Neuronal stem cell (in vitro differentiated cells): ENCODE results near the gene TIPIN.
"Not testable (repeated sequence)": the region's sequence is repeated elsewhere in the genome, so short reads cannot be mapped to it uniquely, and the experiment has no call there.

Source experiments
- DNase-seq: peaks from one replicate; pipeline ENCODE4 v3.0.0-alpha.2; 2013; ENCODE audit warnings: low spot score
- H2AFZ ChIP-seq: one replicate; pipeline ENCODE4 v1.6.1; 2013; ENCODE audit warnings: mild to moderate bottlenecking, low read length, inconsistent platforms
- H2AK5ac ChIP-seq: 2 replicates; pipeline ENCODE4 v1.6.1; 2013; ENCODE audit warnings: low read depth, mild to moderate bottlenecking, inconsistent platforms, low read length, moderate library complexity, mixed read lengths
- H2BK120ac ChIP-seq: 2 replicates; pipeline ENCODE4 v1.6.1; 2013; ENCODE audit warnings: low read depth, mild to moderate bottlenecking, inconsistent platforms, low read length, moderate library complexity, mixed read lengths
- H2BK12ac ChIP-seq: one replicate; pipeline ENCODE4 v1.6.1; 2013; ENCODE audit warnings: low read length, inconsistent platforms
- H2BK15ac ChIP-seq: 2 replicates; pipeline ENCODE4 v1.6.1; 2013; ENCODE audit warnings: mild to moderate bottlenecking, low read length, inconsistent platforms, mixed read lengths
- H2BK5ac ChIP-seq: one replicate; pipeline ENCODE4 v1.6.1; 2013; ENCODE audit warnings: inconsistent platforms, mild to moderate bottlenecking, low read length, moderate library complexity
- H3K14ac ChIP-seq: one replicate; pipeline ENCODE4 v1.6.1; 2013; ENCODE audit warnings: low read length, inconsistent platforms
- H3K18ac ChIP-seq: 2 replicates; pipeline ENCODE4 v1.6.1; 2013; ENCODE audit warnings: low read length, inconsistent platforms
- H3K23ac ChIP-seq: 2 replicates; pipeline ENCODE4 v1.6.1; 2013; ENCODE audit warnings: low read depth, mild to moderate bottlenecking, mixed read lengths, low read length, inconsistent platforms; ENCODE audit not compliant: poor library complexity
- H3K27ac ChIP-seq: replicated peaks from 3 replicates; pipeline ENCODE4 v1.5.1; 2013; ENCODE audit warnings: low read length, inconsistent platforms
- H3K27me3 ChIP-seq, 3 experiments: 2 replicates each; pipeline ENCODE4 v1.6.1; 2013; ENCODE audit warnings: low read length in 3 of 3, mild to moderate bottlenecking in 2 of 3, inconsistent platforms in 1 of 3, low read depth in 1 of 3, mixed read lengths in 1 of 3, moderate library complexity in 1 of 3; ENCODE audit not compliant: control insufficient read depth in 3 of 3, insufficient read depth in 3 of 3
- H3K36me3 ChIP-seq, 2 donors: replicated peaks in 1 of 2; 2 replicates each; pipeline ENCODE4 v1.6.1; 2013; ENCODE audit warnings: low read length in 2 of 2; ENCODE audit not compliant: control insufficient read depth in 2 of 2, insufficient read depth in 2 of 2
- H3K4ac ChIP-seq: 2 replicates; pipeline ENCODE4 v1.6.1; 2013; ENCODE audit warnings: inconsistent platforms, mild to moderate bottlenecking, low read length, moderate library complexity
- H3K4me1 ChIP-seq, 2 donors: 1 replicate in 1 of 2; 2 replicates in 1 of 2; pipeline ENCODE4 v1.6.1; 2013; ENCODE audit warnings: low read length in 2 of 2, low read depth in 1 of 2; ENCODE audit not compliant: control insufficient read depth in 2 of 2, insufficient read depth in 1 of 2
- H3K4me2 ChIP-seq: one replicate; pipeline ENCODE4 v1.6.1; 2013; ENCODE audit warnings: mild to moderate bottlenecking, low read length, inconsistent platforms; ENCODE audit not compliant: insufficient read depth, poor library complexity, severe bottlenecking
- H3K4me3 ChIP-seq, 2 donors: 2 replicates each; pipeline ENCODE4 v1.5.1; 2013; ENCODE audit warnings: low read length in 2 of 2, mild to moderate bottlenecking in 2 of 2, inconsistent platforms in 1 of 2, moderate library complexity in 1 of 2
- H3K79me1 ChIP-seq: one replicate; pipeline ENCODE4 v1.6.1; 2013; ENCODE audit warnings: low read depth, mild to moderate bottlenecking, inconsistent platforms, low read length, moderate library complexity
- H3K9ac ChIP-seq: one replicate; pipeline ENCODE4 v1.6.1; 2013; ENCODE audit warnings: mild to moderate bottlenecking, low read depth, low read length, inconsistent platforms; ENCODE audit not compliant: poor library complexity
- H3K9me3 ChIP-seq, 2 donors: replicated peaks in 1 of 2; 2 replicates each; pipeline versions ENCODE3 to v1.6.1; 2013; ENCODE audit warnings: low read length in 2 of 2, mild to moderate bottlenecking in 2 of 2, inconsistent platforms in 1 of 2, low read depth in 1 of 2, mixed read lengths in 1 of 2, moderate library complexity in 1 of 2; ENCODE audit not compliant: control insufficient read depth in 2 of 2, insufficient read depth in 1 of 2
- H4K8ac ChIP-seq: one replicate; pipeline ENCODE4 v1.6.1; 2013; ENCODE audit warnings: low read depth, mild to moderate bottlenecking, inconsistent platforms, low read length, moderate library complexity
- H4K91ac ChIP-seq: one replicate; pipeline ENCODE4 v1.6.1; 2013; ENCODE audit warnings: low read length, low read depth, mild to moderate bottlenecking, inconsistent platforms; ENCODE audit not compliant: poor library complexity
- WGBS, 2 donors: extraction: QIAGEN DNeasy Blood & Tissue Kit; methylation state at CpG; one replicate each; pipeline ENCODE4 v1.1.7; 2013; ENCODE audit warnings: missing lambda C conversion rate in 2 of 2, mixed read lengths in 1 of 2; ENCODE audit not compliant: insufficient read length in 2 of 2, insufficient replicate concordance in 1 of 2; ENCODE audit errors: extremely low coverage in 2 of 2; 5-methylcytosine and 5-hydroxymethylcytosine counted together

The TIPIN gene

GRCh38 chr15:66393037-66393436 lies 36.6 kb upstream of the TIPIN start:
- DNase-seq, H3K14ac ChIP-seq, H3K18ac ChIP-seq, H3K4me1 ChIP-seq, H3K4me2 ChIP-seq, H2BK15ac ChIP-seq, H2AFZ ChIP-seq, H3K23ac ChIP-seq, H3K4me3 ChIP-seq, H2BK120ac ChIP-seq, H4K8ac ChIP-seq, H2AK5ac ChIP-seq, H3K27me3 ChIP-seq, H3K79me1 ChIP-seq, H3K9me3 ChIP-seq, H3K27ac ChIP-seq, H2BK12ac ChIP-seq, H2BK5ac ChIP-seq, H3K4ac ChIP-seq, H3K9ac ChIP-seq, H4K91ac ChIP-seq: not testable (repeated sequence)
- H3K36me3 ChIP-seq, result peaks cover 0 to 64% of the 10 kb centered on the region in 2 donors
- no CpG with 5 or more reads among the region's 1 CpG for WGBS, 2 donors

DNA sequence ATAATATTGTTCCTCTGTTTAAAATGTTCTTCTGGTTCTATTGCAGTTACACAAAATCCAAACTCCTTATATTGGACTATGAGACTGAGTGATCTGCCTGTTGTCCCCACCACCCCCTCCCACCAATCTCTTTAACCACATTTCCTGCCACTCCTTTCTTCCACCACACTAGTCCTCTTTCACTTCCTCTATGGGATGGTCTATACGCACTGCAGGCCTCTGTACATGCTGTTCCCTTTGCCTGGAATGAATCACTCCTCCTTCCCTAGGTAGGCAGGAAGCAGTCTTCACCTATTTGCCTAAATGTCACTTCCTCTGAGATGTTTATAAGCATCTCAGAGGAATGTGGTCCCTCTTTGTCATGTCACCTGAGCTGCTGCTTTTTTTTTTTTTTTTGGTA lies 34.2 kb upstream of the TIPIN start:
- no peak overlapping the region for H2BK12ac ChIP-seq
- H3K23ac ChIP-seq, result peak overlapping the region; percentile 26
- no peak overlapping the region for H3K4ac ChIP-seq
- H3K36me3 ChIP-seq, result peaks cover 0 to 51% of the 10 kb centered on the region in 2 donors
- no peak overlapping the region for H3K27ac ChIP-seq
- no peak for DNase-seq
- H3K9ac ChIP-seq, result no peak overlapping the region
- H2BK5ac ChIP-seq, result no peak overlapping the region
- no peak overlapping the region for H2AFZ ChIP-seq
- no peak overlapping the region for H2BK15ac ChIP-seq
- H3K4me2 ChIP-seq, result no peak overlapping the region
- no CpG with 5 or more reads among the region's 1 CpG for WGBS, 2 donors
- H2AK5ac ChIP-seq, result no peak overlapping the region
- peaks cover 7% of the 10 kb centered on the region for H3K79me1 ChIP-seq
- no peak overlapping the region for H2BK120ac ChIP-seq
- no peaks in the 10 kb centered on the region for H3K27me3 ChIP-seq
- peaks cover 0 to 2% of the 10 kb centered on the region in 2 donors for H3K9me3 ChIP-seq
- peaks cover 2 to 8% of the 10 kb centered on the region in 2 donors for H3K4me1 ChIP-seq
- peak overlapping the region; percentile 59 for H4K91ac ChIP-seq
- H4K8ac ChIP-seq, result no peak overlapping the region
- no peak overlapping the region for H3K18ac ChIP-seq
- H3K4me3 ChIP-seq, result no peak overlapping the region
- no peak overlapping the region for H3K14ac ChIP-seq

- peaks cover 2 to 8% of the 10 kb centered on the region in 2 donors for H3K4me1 ChIP-seq
- H3K36me3 ChIP-seq, result peaks cover 1 to 43% of the 10 kb centered on the region in 2 donors
- H2BK120ac ChIP-seq, result no peak overlapping the region
- H3K79me1 ChIP-seq, result peaks cover 7% of the 10 kb centered on the region
- H3K18ac ChIP-seq, result no peak overlapping the region
- no peak overlapping the region for H2BK12ac ChIP-seq
- no peak overlapping the region for H3K27ac ChIP-seq
- H4K91ac ChIP-seq, result no peak overlapping the region
- no peak overlapping the region for H3K4ac ChIP-seq
- no peak for DNase-seq
- H2BK15ac ChIP-seq, result no peak overlapping the region
- no peak overlapping the region for H3K23ac ChIP-seq
- no peak overlapping the region for H2AFZ ChIP-seq
- no peak overlapping the region for H4K8ac ChIP-seq
- no peaks in the 10 kb centered on the region for H3K27me3 ChIP-seq
- no peak overlapping the region for H2AK5ac ChIP-seq
- H2BK5ac ChIP-seq, result no peak overlapping the region
- no peak overlapping the region for H3K4me2 ChIP-seq
- peaks cover 0 to 2% of the 10 kb centered on the region in 2 donors for H3K9me3 ChIP-seq
- no peak overlapping the region for H3K4me3 ChIP-seq
- H3K14ac ChIP-seq, result no peak overlapping the region
- H3K9ac ChIP-seq, result no peak overlapping the region
These were observed 33.4 kb upstream of the TIPIN start for GRCh38 chr15:66389859-66390381.

GRCh38 chr15:66389098-66389858 lies 32.8 kb upstream of the TIPIN start:
- Histone ChIP-seq H3K27me3 (no peaks in the 10 kb centered on the region), H3K9me3 (peaks cover 0 to 2% of the 10 kb centered on the region in 2 donors), H3K4me2 (no peak overlapping the region), H3K4ac (no peak overlapping the region), H3K27ac (no peak overlapping the region), H2AK5ac (no peak overlapping the region), H2BK15ac (no peak overlapping the region), H3K4me1 (peaks cover 2 to 8% of the 10 kb centered on the region in 2 donors), H2BK120ac (no peak overlapping the region), H3K9ac (no peak overlapping the region), H4K91ac (no peak overlapping the region), H2BK5ac (no peak overlapping the region), H3K18ac (no peak overlapping the region), H3K23ac (no peak overlapping the region), H2BK12ac (no peak overlapping the region), H3K79me1 (peaks cover 7% of the 10 kb centered on the region), H3K36me3 (peaks cover 1 to 40% of the 10 kb centered on the region in 2 donors), H3K4me3 (no peak overlapping the region), H4K8ac (no peak overlapping the region), H2AFZ (no peak overlapping the region), H3K14ac (no peak overlapping the region)
- WGBS, 2 donors, result no CpG with 5 or more reads among the region's 14 CpGs
- DNase-seq, result no peak
